Hematopoietic multipotent progenitor cell treated with erythropoietin and hydrocortisone succinate and interleukin-3 and kit ligand, for 15 days (in vitro differentiated cells): ENCODE results near the gene JARID2.

Experiments used
- DNase-seq: peaks from one replicate; pipeline ENCODE4 v3.0.0-alpha.2; 2015; ENCODE audit warnings: low spot score

JARID2 gene

GRCh38 chr6:15245361-15246216, at the start of gene JARID2:
Gene JARID2, plus strand, starts transcription at chr6:15246069. Its CDS starts 471 bp downstream, at chr6:15246540.
- peak; percentile 92 for DNase-seq

- DNase-seq: no peak
Measured at GRCh38 chr6:15200087-15200486, 45.8 kb upstream of the JARID2 start.

GRCh38 chr6:15205321-15205720, 40.5 kb upstream of the JARID2 start:
- no peak for DNase-seq

- no peak for DNase-seq
Measured at GRCh38 chr6:15206887-15207286, 39.0 kb upstream of the JARID2 start.

- DNase-seq: no peak
Measured at GRCh38 chr6:15207923-15208322, 37.9 kb upstream of the JARID2 start.

- DNase-seq: no peak
Measured at GRCh38 chr6:15213838-15214400, 31.9 kb upstream of the JARID2 start.

GRCh38 chr6:15218401-15218800, 27.5 kb upstream of the JARID2 start:
- no peak for DNase-seq

GRCh38 chr6:15220062-15220461, 25.8 kb upstream of the JARID2 start:
- no peak for DNase-seq

- DNase-seq: no peak
Measured at GRCh38 chr6:15227827-15228318, 18.0 kb upstream of the JARID2 start.

GRCh38 chr6:15230827-15231226, 15.0 kb upstream of the JARID2 start:
- DNase-seq: no peak

- DNase-seq: no peak
Measured at GRCh38 chr6:15232836-15233510, 12.9 kb upstream of the JARID2 start.

GRCh38 chr6:15234068-15234758, 11.7 kb upstream of the JARID2 start:
- DNase-seq: no peak

- no peak for DNase-seq
Measured at GRCh38 chr6:15239616-15240364, 6.1 kb upstream of the JARID2 start.

GRCh38 chr6:15242503-15242902, 3.4 kb upstream of the JARID2 start:
- no peak for DNase-seq

- DNase-seq: no peak
Measured at GRCh38 chr6:15242937-15243614, 2.8 kb upstream of the JARID2 start.

GRCh38 chr6:15243910-15244619, 1.8 kb upstream of the JARID2 start:
- DNase-seq: no peak

- DNase-seq: peak; percentile 63
Measured at GRCh38 chr6:15244620-15245360, 1.1 kb upstream of the JARID2 start.

GRCh38 chr6:15246217-15246665, 372 bp downstream of the JARID2 start:
- no peak for DNase-seq
